ENCODE results near the gene SLC6A7. TPM values are rescaled to one million over a fixed set of nuclear protein-coding genes. Genes with fewer than 3 reads are reported as not detected.
A peak's percentile ranks its signal among the peaks of the same experiment; 100 is the strongest.

Gene SLC6A7
- total and polyA plus RNA-seq, 9 donors = 0.31 to 1.3 (median 0.75) TPM

- peaks cover 3% of the 10 kb centered on the region for H3K36me3 ChIP-seq (ENCODE audit: control insufficient read depth, insufficient read depth, low read length)
- no peak overlapping the region for H3K27ac ChIP-seq (ENCODE audit: low read length)
- 86% methylated on average over 14 of the region's 21 CpGs for WGBS (ENCODE audit: insufficient coverage)
These were observed 49.4 kb downstream of the SLC6A7 start for GRCh38 chr5:150239099-150239793.

GRCh38 chr5:150239794-150240122 is 49.9 kb downstream of the SLC6A7 start:
- 91% methylated on average over 7 of the region's 7 CpGs for WGBS (ENCODE audit: insufficient coverage)
- Histone ChIP-seq H3K27me3 (ENCODE audit: control insufficient read depth, insufficient read depth, low read length) (peaks cover 2% of the 10 kb centered on the region), H3K9me3 (replicated peaks; ENCODE audit: control insufficient read depth, low read depth, low read length) (no peaks in the 10 kb centered on the region), H3K36me3 (ENCODE audit: control insufficient read depth, insufficient read depth, low read length) (peaks cover 3% of the 10 kb centered on the region), H3K4me1 (ENCODE audit: control insufficient read depth, insufficient read depth, low read length) (peaks cover 37% of the 10 kb centered on the region), H3K4me3 (ENCODE audit: low read length) (no peak overlapping the region), H3K27ac (ENCODE audit: low read length) (no peak overlapping the region)
- DNase-seq = no peak

More at GRCh38 chr5:150239099-150239793, 49.4 kb downstream of the SLC6A7 start:
- Histone ChIP-seq H3K9me3 (replicated peaks; ENCODE audit: control insufficient read depth, low read depth, low read length) (no peaks in the 10 kb centered on the region), H3K4me3 (ENCODE audit: low read length) (no peak overlapping the region), H3K27me3 (ENCODE audit: control insufficient read depth, insufficient read depth, low read length) (peaks cover 2% of the 10 kb centered on the region), H3K4me1 (ENCODE audit: control insufficient read depth, insufficient read depth, low read length) (peaks cover 32% of the 10 kb centered on the region)
- no peak for DNase-seq

GRCh38 chr5:150241298-150242160 is 51.7 kb downstream of the SLC6A7 start:
- no peaks in the 10 kb centered on the region for H3K9me3 ChIP-seq (replicated peaks; ENCODE audit: control insufficient read depth, low read depth, low read length)
- DNase-seq = peak; percentile 59
- 27% methylated on average over 11 of the region's 14 CpGs for WGBS (ENCODE audit: insufficient coverage)
- H3K27me3 ChIP-seq (ENCODE audit: control insufficient read depth, insufficient read depth, low read length) = peaks cover 2% of the 10 kb centered on the region
- H3K4me3 ChIP-seq (ENCODE audit: low read length) = no peak overlapping the region
- H3K27ac ChIP-seq (ENCODE audit: low read length) = peak overlapping the region; percentile 31
- H3K36me3 ChIP-seq (ENCODE audit: control insufficient read depth, insufficient read depth, low read length) = peaks cover 3% of the 10 kb centered on the region
- H3K4me1 ChIP-seq (ENCODE audit: control insufficient read depth, insufficient read depth, low read length) = peaks cover 47% of the 10 kb centered on the region

- DNase-seq = no peak
- H3K4me1 ChIP-seq (ENCODE audit: control insufficient read depth, insufficient read depth, low read length) = peaks cover 53% of the 10 kb centered on the region
- no peaks in the 10 kb centered on the region for H3K9me3 ChIP-seq (replicated peaks; ENCODE audit: control insufficient read depth, low read depth, low read length)
- H3K27me3 ChIP-seq (ENCODE audit: control insufficient read depth, insufficient read depth, low read length) = peaks cover 2% of the 10 kb centered on the region
- peak overlapping the region; percentile 31 for H3K27ac ChIP-seq (ENCODE audit: low read length)
- 80% methylated on average over 6 of the region's 11 CpGs for WGBS (ENCODE audit: insufficient coverage)
- no peak overlapping the region for H3K4me3 ChIP-seq (ENCODE audit: low read length)
- H3K36me3 ChIP-seq (ENCODE audit: control insufficient read depth, insufficient read depth, low read length) = peaks cover 3% of the 10 kb centered on the region
These were observed 52.5 kb downstream of the SLC6A7 start for GRCh38 chr5:150242251-150242894.

- DNase-seq = no peak
- H3K27ac ChIP-seq (ENCODE audit: low read length) = no peak overlapping the region
- H3K9me3 ChIP-seq (replicated peaks; ENCODE audit: control insufficient read depth, low read depth, low read length) = no peaks in the 10 kb centered on the region
- peaks cover 2% of the 10 kb centered on the region for H3K27me3 ChIP-seq (ENCODE audit: control insufficient read depth, insufficient read depth, low read length)
- H3K36me3 ChIP-seq (ENCODE audit: control insufficient read depth, insufficient read depth, low read length) = peaks cover 3% of the 10 kb centered on the region
- no peak overlapping the region for H3K4me3 ChIP-seq (ENCODE audit: low read length)
- peaks cover 58% of the 10 kb centered on the region for H3K4me1 ChIP-seq (ENCODE audit: control insufficient read depth, insufficient read depth, low read length)
- WGBS (ENCODE audit: insufficient coverage) = no CpG with 5 or more reads among the region's 4 CpGs
These were observed 53.7 kb downstream of the SLC6A7 start for GRCh38 chr5:150243590-150243989.

- Histone ChIP-seq H3K27ac (ENCODE audit: low read length) (peak overlapping the region; percentile 87), H3K4me1 (ENCODE audit: control insufficient read depth, insufficient read depth, low read length) (peaks cover 58% of the 10 kb centered on the region), H3K36me3 (ENCODE audit: control insufficient read depth, insufficient read depth, low read length) (peaks cover 3% of the 10 kb centered on the region), H3K4me3 (ENCODE audit: low read length) (peak overlapping the region; percentile 40), H3K9me3 (replicated peaks; ENCODE audit: control insufficient read depth, low read depth, low read length) (no peaks in the 10 kb centered on the region), H3K27me3 (ENCODE audit: control insufficient read depth, insufficient read depth, low read length) (peaks cover 2% of the 10 kb centered on the region)
- no peak for DNase-seq
- WGBS (ENCODE audit: insufficient coverage) = 66% methylated on average over 7 of the region's 7 CpGs
These were observed 54.3 kb downstream of the SLC6A7 start for GRCh38 chr5:150244209-150244608.

GRCh38 chr5:150245111-150245789 is 55.4 kb downstream of the SLC6A7 start:
- Histone ChIP-seq H3K27ac (ENCODE audit: low read length) (peak overlapping the region; percentile 94), H3K36me3 (ENCODE audit: control insufficient read depth, insufficient read depth, low read length) (peaks cover 2% of the 10 kb centered on the region), H3K27me3 (ENCODE audit: control insufficient read depth, insufficient read depth, low read length) (peaks cover 2% of the 10 kb centered on the region), H3K4me1 (ENCODE audit: control insufficient read depth, insufficient read depth, low read length) (peaks cover 58% of the 10 kb centered on the region), H3K9me3 (replicated peaks; ENCODE audit: control insufficient read depth, low read depth, low read length) (no peaks in the 10 kb centered on the region), H3K4me3 (ENCODE audit: low read length) (peak overlapping the region; percentile 40)
- peak; percentile 83 for DNase-seq
- WGBS (ENCODE audit: insufficient coverage) = 32% methylated on average over 9 of the region's 18 CpGs

- DNase-seq = no peak
- peaks cover 2% of the 10 kb centered on the region for H3K27me3 ChIP-seq (ENCODE audit: control insufficient read depth, insufficient read depth, low read length)
- H3K4me1 ChIP-seq (ENCODE audit: control insufficient read depth, insufficient read depth, low read length) = peaks cover 57% of the 10 kb centered on the region
- H3K36me3 ChIP-seq (ENCODE audit: control insufficient read depth, insufficient read depth, low read length) = no peaks in the 10 kb centered on the region
- H3K27ac ChIP-seq (ENCODE audit: low read length) = peak overlapping the region; percentile 94
- 50% methylated on average over 1 of the region's 3 CpGs for WGBS (ENCODE audit: insufficient coverage)
- H3K9me3 ChIP-seq (replicated peaks; ENCODE audit: control insufficient read depth, low read depth, low read length) = no peaks in the 10 kb centered on the region
- no peak overlapping the region for H3K4me3 ChIP-seq (ENCODE audit: low read length)
These were observed 55.9 kb downstream of the SLC6A7 start for GRCh38 chr5:150245808-150246207.

GRCh38 chr5:150246429-150246828 is 56.6 kb downstream of the SLC6A7 start:
- no peaks in the 10 kb centered on the region for H3K9me3 ChIP-seq (replicated peaks; ENCODE audit: control insufficient read depth, low read depth, low read length)
- peak overlapping the region; percentile 94 for H3K27ac ChIP-seq (ENCODE audit: low read length)
- no peaks in the 10 kb centered on the region for H3K36me3 ChIP-seq (ENCODE audit: control insufficient read depth, insufficient read depth, low read length)
- peaks cover 2% of the 10 kb centered on the region for H3K27me3 ChIP-seq (ENCODE audit: control insufficient read depth, insufficient read depth, low read length)
- WGBS (ENCODE audit: insufficient coverage) = 66% methylated on average over 2 of the region's 5 CpGs
- peaks cover 51% of the 10 kb centered on the region for H3K4me1 ChIP-seq (ENCODE audit: control insufficient read depth, insufficient read depth, low read length)
- peak; percentile 46 for DNase-seq
- H3K4me3 ChIP-seq (ENCODE audit: low read length) = no peak overlapping the region
